SJCRH30 (cell line): ENCODE measurements around the gene BBS4. TPM values are rescaled to one million over a fixed set of nuclear protein-coding genes. Genes with fewer than 3 reads are reported as not detected.
"Not testable (repeated sequence)": the region's sequence is repeated elsewhere in the genome, so short reads cannot be mapped to it uniquely, and the experiment has no call there.

Experiments
- DNase-seq, 2 experiments: peaks; one replicate each; pipeline ENCODE4 v3.0.0-alpha.2; 2015 to 2020
- H3K27ac ChIP-seq: fragments of 250-450 bp; sonication (Bioruptor Pico); 2 replicates; pipeline ENCODE4 v1.5.1; 2020; ENCODE audit warnings: mild to moderate bottlenecking, moderate library complexity
- H3K27me3 ChIP-seq: fragments of 250-450 bp; sonication (Bioruptor Pico); 2 replicates; pipeline ENCODE4 v1.5.1; 2020; ENCODE audit warnings: mild to moderate bottlenecking, moderate library complexity
- H3K36me3 ChIP-seq: fragments of 250-450 bp; sonication (Bioruptor Pico); 2 replicates; pipeline ENCODE4 v1.5.1; 2020; ENCODE audit warnings: mild to moderate bottlenecking, moderate library complexity
- H3K4me1 ChIP-seq: fragments of 250-450 bp; sonication (Bioruptor Pico); 2 replicates; pipeline ENCODE4 v1.5.1; 2020; ENCODE audit warnings: mild to moderate bottlenecking, moderate library complexity
- H3K4me3 ChIP-seq: fragments of 250-450 bp; sonication (Bioruptor Pico); 2 replicates; pipeline ENCODE4 v1.5.1; 2020; ENCODE audit warnings: mild to moderate bottlenecking, moderate library complexity
- H3K9me3 ChIP-seq: fragments of 250-450 bp; sonication (Bioruptor Pico); replicated peaks from 2 replicates; pipeline ENCODE4 v1.5.1; 2020; ENCODE audit warnings: mild to moderate bottlenecking, moderate library complexity
- total RNA-seq: library from RNA; depleted of rRNA; stranded (reverse); fragments of >200 nt; shearing (Covaris generic); gene quantifications from 2 replicates; pipeline ENCODE4 v1.2.3, GENCODE V29; 2014; rRNA removed

BBS4 gene
- 11.0 and 19.6 TPM in 2 replicates for total RNA-seq

DNA sequence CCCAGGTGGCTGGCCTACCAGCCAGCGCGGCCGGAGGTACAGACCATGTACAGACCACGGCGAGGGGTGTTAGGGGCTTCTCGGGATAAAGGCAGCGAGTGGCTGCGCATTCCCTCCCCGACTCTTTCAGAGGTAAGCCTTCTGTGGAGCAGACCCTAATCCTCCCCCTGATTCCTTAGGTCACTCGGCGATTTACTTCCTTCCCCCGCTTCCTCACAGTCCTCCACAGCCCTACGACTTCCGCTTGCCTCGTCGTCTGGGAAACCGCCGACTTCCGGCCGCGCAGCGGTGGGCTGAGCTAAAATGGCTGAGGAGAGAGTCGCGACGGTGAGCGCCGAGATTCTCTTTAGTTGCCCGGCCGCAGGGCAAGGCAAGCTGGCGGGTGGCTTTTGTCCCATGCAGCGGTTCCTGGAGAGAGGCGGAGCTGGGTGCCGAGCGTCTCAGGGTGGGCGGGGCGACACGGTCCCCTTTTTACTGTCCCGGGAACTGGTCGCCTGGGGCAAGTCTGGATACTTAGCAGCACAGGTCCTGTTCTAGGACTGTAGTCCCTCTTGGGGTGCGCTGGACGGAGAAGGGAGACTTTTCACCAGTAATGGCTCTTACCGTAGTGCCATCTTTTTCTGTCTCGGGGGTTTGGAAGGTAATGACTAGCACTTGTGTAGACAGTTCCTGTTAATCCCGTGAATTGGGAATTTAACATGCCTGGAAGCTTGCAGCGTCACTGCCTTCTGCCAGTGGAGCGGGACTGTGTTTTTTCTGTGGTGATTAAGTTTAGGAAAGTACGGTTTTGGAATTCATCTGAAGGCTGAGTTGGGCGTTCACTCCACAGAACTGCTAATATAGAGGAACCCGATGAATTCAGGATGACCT lies at the start of gene BBS4, which contains the start of gene HIGD2B:
Gene BBS4, plus strand, starts transcription at position 283 of the 870 bp plus-strand sequence. Its CDS starts 21 bp downstream, at position 304.
Gene HIGD2B, minus strand, starts transcription at position 258 of the 870 bp plus-strand sequence. CDS start 9,808 bp downstream, outside the sequence.
- peak; percentile 94 to 95 for DNase-seq
- Histone ChIP-seq H3K4me1 (peaks cover 4% of the 10 kb centered on the region; the same call in 1 of the 2 replicates), H3K27me3 (no peaks in the 10 kb centered on the region), H3K9me3 (no peaks in the 10 kb centered on the region), H3K27ac (peak within 1 kb of the TSS; percentile 71), H3K4me3 (peak within 1 kb of the TSS; percentile 70), H3K36me3 (no peaks in the 10 kb centered on the region)

- H3K36me3 ChIP-seq, H3K27me3 ChIP-seq, H3K4me1 ChIP-seq, H3K27ac ChIP-seq, H3K9me3 ChIP-seq, H3K4me3 ChIP-seq: not testable (repeated sequence)
- peak; percentile 74 to 78 for DNase-seq
Observed at GRCh38 chr15:72636519-72637282, 49.3 kb upstream of the BBS4 start.

GRCh38 chr15:72639759-72640483 lies 46.1 kb upstream of the BBS4 start:
- H3K27ac ChIP-seq, H3K4me1 ChIP-seq, H3K9me3 ChIP-seq, H3K4me3 ChIP-seq, H3K27me3 ChIP-seq, H3K36me3 ChIP-seq, DNase-seq: not testable (repeated sequence)

DNA sequence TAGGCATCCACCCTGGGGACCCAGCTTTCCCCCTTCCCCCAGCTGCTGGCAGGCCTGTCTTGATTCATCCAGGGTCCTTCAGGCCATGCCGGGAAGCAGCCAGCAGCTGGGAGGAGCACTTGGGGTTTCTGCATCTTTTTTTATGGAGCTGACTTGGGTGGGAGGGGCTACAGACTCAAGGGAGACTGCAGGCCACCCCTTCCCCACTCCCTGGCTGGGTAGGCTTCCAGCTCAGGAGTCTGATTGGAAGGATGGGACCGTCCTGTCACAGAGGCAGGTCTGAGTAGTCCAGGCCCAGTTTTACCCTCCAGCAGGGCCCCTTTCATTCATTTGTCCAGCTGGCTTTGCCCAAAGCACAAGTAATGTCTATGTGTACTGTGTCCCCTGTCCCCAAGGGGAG lies 43.7 kb upstream of the BBS4 start:
- not testable (repeated sequence) for H3K9me3 ChIP-seq, H3K27me3 ChIP-seq, H3K4me1 ChIP-seq

GRCh38 chr15:72648631-72649253 lies 37.3 kb upstream of the BBS4 start:
- not testable (repeated sequence) for H3K36me3 ChIP-seq, H3K9me3 ChIP-seq, H3K4me1 ChIP-seq, H3K27me3 ChIP-seq, DNase-seq, H3K27ac ChIP-seq, H3K4me3 ChIP-seq

More for the DNA sequence above, 43.7 kb upstream of the BBS4 start:
- H3K27ac ChIP-seq, DNase-seq, H3K36me3 ChIP-seq, H3K4me3 ChIP-seq: not testable (repeated sequence)

DNA sequence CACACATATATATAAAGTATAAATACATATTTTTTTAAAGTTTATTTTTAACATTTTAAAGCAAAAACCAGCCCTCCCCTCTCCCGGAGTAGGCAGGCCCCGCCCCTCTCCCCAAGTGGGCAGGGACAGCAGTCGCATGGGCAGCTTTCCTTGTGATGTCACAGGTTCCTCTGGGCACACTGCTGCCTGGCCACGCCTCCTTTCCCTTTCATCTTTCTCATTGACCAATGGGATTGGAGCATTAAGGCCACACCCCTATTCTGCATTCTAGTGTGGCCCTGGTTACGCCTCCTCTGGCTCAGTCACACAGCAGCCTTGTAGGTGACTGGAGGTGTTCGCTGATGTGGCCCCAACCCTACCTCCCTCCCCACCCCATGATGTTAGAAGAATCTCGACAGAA lies 31.6 kb upstream of the BBS4 start, which contains the start of gene GOLGA6B:
Gene GOLGA6B, plus strand, starts transcription at position 301 of the 400 bp plus-strand sequence. Its CDS starts 41 bp downstream, at position 342.
- not testable (repeated sequence) for H3K4me3 ChIP-seq, H3K27ac ChIP-seq, H3K9me3 ChIP-seq, DNase-seq, H3K36me3 ChIP-seq, H3K4me1 ChIP-seq, H3K27me3 ChIP-seq

DNA sequence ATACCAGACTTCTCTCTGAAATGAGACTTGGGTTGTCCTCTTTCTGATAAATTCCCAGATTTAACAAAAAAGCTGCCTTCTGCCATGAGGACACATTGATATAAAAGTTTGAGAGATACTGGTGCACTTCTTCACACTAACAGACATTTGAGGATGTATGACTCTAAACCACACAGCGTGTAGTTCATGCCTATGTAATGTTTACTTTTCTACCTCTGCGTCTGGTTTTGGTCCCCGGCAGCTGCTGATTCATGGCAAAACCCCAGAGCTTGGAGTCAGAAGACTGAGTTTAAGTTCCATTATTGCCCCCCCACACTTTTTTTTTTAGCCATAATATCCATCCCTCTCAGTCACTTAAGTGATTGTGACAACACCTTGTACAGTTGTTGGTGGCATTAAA lies 30.0 kb upstream of the BBS4 start:
- not testable (repeated sequence) for DNase-seq, H3K4me3 ChIP-seq, H3K4me1 ChIP-seq, H3K9me3 ChIP-seq, H3K36me3 ChIP-seq, H3K27me3 ChIP-seq, H3K27ac ChIP-seq

DNA sequence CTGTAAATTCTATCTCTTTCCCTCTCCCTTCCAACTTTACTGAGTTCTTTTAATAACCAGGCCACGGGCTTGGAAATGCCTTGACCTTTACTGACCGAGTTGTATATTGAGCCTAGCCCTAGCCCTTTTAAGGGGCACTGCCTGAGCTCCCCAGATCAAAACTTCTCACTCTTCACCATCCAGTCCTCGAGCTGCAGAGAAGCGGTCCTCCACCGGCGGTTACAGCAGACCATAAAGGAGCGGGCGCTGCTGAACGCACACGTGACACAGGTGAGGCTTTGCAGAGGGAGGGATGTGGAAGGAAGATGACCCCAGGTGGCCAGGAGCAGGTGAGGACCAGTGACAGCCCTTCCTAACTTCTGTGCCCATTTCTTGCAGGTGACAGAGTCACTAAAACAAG lies 24.9 kb upstream of the BBS4 start:
- not testable (repeated sequence) for H3K4me1 ChIP-seq, H3K27ac ChIP-seq, DNase-seq, H3K27me3 ChIP-seq, H3K4me3 ChIP-seq, H3K9me3 ChIP-seq, H3K36me3 ChIP-seq

DNA sequence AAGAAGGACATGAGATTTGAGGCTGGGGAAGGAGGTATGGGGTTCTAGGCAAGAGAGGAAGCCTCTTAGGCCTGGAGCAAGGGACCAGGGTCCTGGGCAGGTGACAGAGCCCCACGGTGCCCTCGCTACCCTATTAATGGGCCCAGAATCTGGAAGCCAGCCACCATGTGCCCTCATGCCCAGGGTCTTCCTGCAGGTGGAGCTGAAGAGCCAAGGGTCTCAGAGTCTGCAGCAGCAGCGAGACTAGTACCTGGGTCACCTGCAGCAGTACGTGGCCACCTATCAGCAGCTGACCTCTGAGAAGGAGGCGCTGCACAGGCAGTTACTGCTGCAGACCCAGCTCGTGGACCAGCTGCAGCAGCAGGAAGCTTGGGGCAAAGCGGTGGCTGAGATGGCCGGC lies 22.1 kb upstream of the BBS4 start:
- not testable (repeated sequence) for H3K36me3 ChIP-seq

GRCh38 chr15:72665706-72666105 lies 20.3 kb upstream of the BBS4 start:
- not testable (repeated sequence) for H3K9me3 ChIP-seq, DNase-seq, H3K27ac ChIP-seq, H3K27me3 ChIP-seq, H3K4me3 ChIP-seq, H3K4me1 ChIP-seq, H3K36me3 ChIP-seq

More for the DNA sequence above, 22.1 kb upstream of the BBS4 start:
- H3K27me3 ChIP-seq, H3K4me3 ChIP-seq, H3K27ac ChIP-seq, H3K4me1 ChIP-seq, H3K9me3 ChIP-seq, DNase-seq: not testable (repeated sequence)

GRCh38 chr15:72669803-72670202 lies 16.2 kb upstream of the BBS4 start:
- not testable (repeated sequence) for H3K4me3 ChIP-seq, H3K27me3 ChIP-seq, H3K9me3 ChIP-seq, H3K4me1 ChIP-seq, DNase-seq, H3K27ac ChIP-seq, H3K36me3 ChIP-seq

DNA sequence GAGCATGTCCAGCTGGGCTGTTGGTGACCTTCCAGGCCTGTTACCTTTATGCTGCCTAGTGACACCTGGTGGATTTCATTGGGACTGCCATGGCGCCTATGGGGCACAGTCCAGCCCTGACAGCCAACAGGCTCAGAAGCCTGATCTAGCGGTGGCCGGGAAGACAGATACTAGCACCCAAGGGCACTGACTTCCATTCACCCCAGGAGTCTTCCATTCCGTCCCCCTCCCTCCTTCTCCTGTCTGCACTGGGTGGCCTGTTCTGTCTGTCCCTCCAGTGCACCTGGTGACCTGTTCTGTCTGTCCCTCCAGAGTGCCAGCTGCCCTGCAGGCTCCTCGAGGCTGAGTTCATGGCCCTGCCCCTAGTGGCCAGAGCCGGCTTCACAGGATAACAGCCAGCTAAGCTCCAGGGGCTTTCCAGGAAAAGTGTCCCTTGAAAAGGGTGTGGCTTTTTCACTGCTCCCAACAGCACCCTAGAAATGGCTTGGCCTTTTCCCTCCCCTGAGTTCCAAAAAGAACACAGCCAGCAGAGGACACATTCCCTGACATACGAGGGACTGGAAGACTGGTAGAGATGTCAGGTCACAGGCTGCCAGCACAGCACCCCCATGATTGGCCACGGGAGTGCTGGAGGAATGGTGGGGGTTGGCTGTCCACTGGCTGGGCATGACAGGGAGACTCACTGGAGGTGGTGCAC lies 15.2 kb upstream of the BBS4 start:
- H3K27me3 ChIP-seq, H3K4me1 ChIP-seq, H3K27ac ChIP-seq, H3K36me3 ChIP-seq, H3K9me3 ChIP-seq: not testable (repeated sequence)
- peak overlapping the region; percentile 41 for H3K4me3 ChIP-seq
- DNase-seq, result peak; percentile 78 to 85

- no peak for DNase-seq
- no peaks in the 10 kb centered on the region for H3K4me1 ChIP-seq
- H3K9me3 ChIP-seq, result no peaks in the 10 kb centered on the region
- H3K27ac ChIP-seq, result no peak overlapping the region
- peaks cover 2% of the 10 kb centered on the region for H3K27me3 ChIP-seq
- H3K36me3 ChIP-seq, result no peaks in the 10 kb centered on the region
- H3K4me3 ChIP-seq, result no peak overlapping the region
Observed at GRCh38 chr15:72671525-72671924, 14.5 kb upstream of the BBS4 start.

- H3K9me3 ChIP-seq, result no peaks in the 10 kb centered on the region
- H3K4me1 ChIP-seq, result no peaks in the 10 kb centered on the region
- no peak overlapping the region for H3K27ac ChIP-seq
- no peak for DNase-seq
- no peak overlapping the region for H3K4me3 ChIP-seq
- H3K27me3 ChIP-seq, result peaks cover 7% of the 10 kb centered on the region
- H3K36me3 ChIP-seq, result no peaks in the 10 kb centered on the region
Observed at GRCh38 chr15:72676838-72677237, 9.2 kb upstream of the BBS4 start.
